Breast epithelium (tissue), 3 donors: ENCODE measurements around the gene CCDC92.

Source experiments
- POLR2A ChIP-seq: fragments of 450-650 bp; IDR thresholded peaks from one replicate; pipeline ENCODE4 v1.6.1; 2016; ENCODE audit warnings: antibody characterized with exemption, mild to moderate bottlenecking, moderate library complexity
- POLR2AphosphoS5 ChIP-seq, 3 donors: sonication (generic); formaldehyde crosslinking; IDR thresholded peaks; one replicate each; pipeline ENCODE4 v1.6.1; 2017; ENCODE audit warnings: antibody characterized with exemption in 3 of 3
- TF ChIP-seq, protein P1 (sequence below), 3 donors: fragments of 450-650 bp; IDR thresholded peaks; one replicate each; pipeline ENCODE4 v1.5.1; 2016 to 2017; ENCODE audit warnings: antibody characterized with exemption in 3 of 3, mild to moderate bottlenecking in 3 of 3, moderate library complexity in 3 of 3

- TF ChIP-seq POLR2A: no peak
- TF ChIP-seq POLR2AphosphoS5 (IDR thresholded peaks at IDR 0.05): no peak
- TF ChIP-seq, protein P1, sequence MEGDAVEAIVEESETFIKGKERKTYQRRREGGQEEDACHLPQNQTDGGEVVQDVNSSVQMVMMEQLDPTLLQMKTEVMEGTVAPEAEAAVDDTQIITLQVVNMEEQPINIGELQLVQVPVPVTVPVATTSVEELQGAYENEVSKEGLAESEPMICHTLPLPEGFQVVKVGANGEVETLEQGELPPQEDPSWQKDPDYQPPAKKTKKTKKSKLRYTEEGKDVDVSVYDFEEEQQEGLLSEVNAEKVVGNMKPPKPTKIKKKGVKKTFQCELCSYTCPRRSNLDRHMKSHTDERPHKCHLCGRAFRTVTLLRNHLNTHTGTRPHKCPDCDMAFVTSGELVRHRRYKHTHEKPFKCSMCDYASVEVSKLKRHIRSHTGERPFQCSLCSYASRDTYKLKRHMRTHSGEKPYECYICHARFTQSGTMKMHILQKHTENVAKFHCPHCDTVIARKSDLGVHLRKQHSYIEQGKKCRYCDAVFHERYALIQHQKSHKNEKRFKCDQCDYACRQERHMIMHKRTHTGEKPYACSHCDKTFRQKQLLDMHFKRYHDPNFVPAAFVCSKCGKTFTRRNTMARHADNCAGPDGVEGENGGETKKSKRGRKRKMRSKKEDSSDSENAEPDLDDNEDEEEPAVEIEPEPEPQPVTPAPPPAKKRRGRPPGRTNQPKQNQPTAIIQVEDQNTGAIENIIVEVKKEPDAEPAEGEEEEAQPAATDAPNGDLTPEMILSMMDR (IDR thresholded peaks at IDR 0.05): no peak
These were observed 42.6 kb downstream of the CCDC92 start for GRCh38 chr12:123929946-123930583.
